Suprapubic skin (tissue), 4 donors: ENCODE results near the gene MYH14.

Experiments used
- CTCF ChIP-seq, 2 donors: fragments of 200-600 bp in 1 of 2; fragments of 450-650 bp in 1 of 2; sonication (generic) in 1 of 2; IDR thresholded peaks; one replicate each; pipeline ENCODE4 v1.5.1; 2016 to 2019; ENCODE audit warnings: antibody characterized with exemption in 2 of 2, mild to moderate bottlenecking in 1 of 2, moderate library complexity in 1 of 2
- POLR2A ChIP-seq, 2 donors: fragments of 450-650 bp; IDR thresholded peaks; one replicate each; pipeline ENCODE4 v1.6.1; 2017; ENCODE audit warnings: antibody characterized with exemption in 2 of 2, mild to moderate bottlenecking in 2 of 2, moderate library complexity in 2 of 2
- POLR2AphosphoS5 ChIP-seq, 3 donors: sonication (generic); formaldehyde crosslinking; IDR thresholded peaks; one replicate each; pipeline ENCODE4 v1.6.1; 2017; ENCODE audit warnings: antibody characterized with exemption in 3 of 3

GRCh38 chr19:50324331-50324730, 120.9 kb downstream of the MYH14 start:
- TF ChIP-seq CTCF (IDR thresholded peaks at IDR 0.05), result no peak
- no peak for TF ChIP-seq POLR2A (IDR thresholded peaks at IDR 0.05)
- TF ChIP-seq POLR2AphosphoS5 (IDR thresholded peaks at IDR 0.05), result no peak
